HFF-Myc (cell line): ENCODE measurements around the gene FBXL20.
"Not testable (repeated sequence)": the region's sequence is repeated elsewhere in the genome, so short reads cannot be mapped to it uniquely, and the experiment has no call there.

Experiments
- DNase-seq: peaks from one replicate; pipeline ENCODE4 v3.0.0-alpha.2; 2011; ENCODE audit warnings: low read depth; ENCODE audit errors: extremely low read depth
- H3K4me3 ChIP-seq: replicated peaks from 2 replicates; pipeline ENCODE4 v1.5.1; 2011; ENCODE audit warnings: low read depth, mild to moderate bottlenecking, control low read depth, low read length
- TF ChIP-seq, protein P1 (sequence below): IDR thresholded peaks from 2 replicates; pipeline ENCODE4 v1.5.1; 2012; ENCODE audit warnings: mild to moderate bottlenecking, low read depth, low read length, control low read depth; ENCODE audit errors: missing control alignments

FBXL20 gene

DNA sequence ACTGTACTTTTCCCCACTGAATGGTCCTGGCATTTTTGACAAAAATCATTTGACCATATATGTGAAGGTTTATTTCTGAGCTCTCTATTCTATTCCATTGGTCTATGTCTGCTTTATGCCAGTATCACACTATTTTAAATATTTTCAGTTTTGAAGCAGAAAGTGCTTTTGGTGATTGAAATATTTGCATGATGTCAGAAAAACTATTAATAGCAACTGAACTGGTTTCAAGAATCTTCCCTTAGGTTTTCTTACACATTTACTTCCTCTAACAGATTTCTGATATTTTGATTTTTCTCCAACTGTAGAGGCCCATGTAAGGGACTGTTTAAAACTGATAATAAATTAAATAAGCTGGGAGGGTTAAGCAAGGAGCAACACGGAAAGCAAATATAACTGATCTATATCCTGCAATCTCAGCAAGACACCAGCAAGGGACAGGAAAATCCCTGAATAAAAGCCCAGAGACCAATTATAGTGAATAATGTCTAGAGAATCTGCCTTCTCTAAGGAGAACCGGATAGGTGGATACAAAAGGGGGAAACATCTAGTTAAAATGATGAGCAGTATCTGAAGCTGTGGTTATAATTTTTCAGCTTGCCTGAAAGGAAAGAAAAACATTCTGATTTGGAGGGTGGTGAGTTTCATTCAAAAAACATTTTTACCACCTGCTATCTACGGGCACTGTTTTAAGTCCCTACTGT, 94.8 kb downstream of the FBXL20 start:
- TF ChIP-seq, protein P1, sequence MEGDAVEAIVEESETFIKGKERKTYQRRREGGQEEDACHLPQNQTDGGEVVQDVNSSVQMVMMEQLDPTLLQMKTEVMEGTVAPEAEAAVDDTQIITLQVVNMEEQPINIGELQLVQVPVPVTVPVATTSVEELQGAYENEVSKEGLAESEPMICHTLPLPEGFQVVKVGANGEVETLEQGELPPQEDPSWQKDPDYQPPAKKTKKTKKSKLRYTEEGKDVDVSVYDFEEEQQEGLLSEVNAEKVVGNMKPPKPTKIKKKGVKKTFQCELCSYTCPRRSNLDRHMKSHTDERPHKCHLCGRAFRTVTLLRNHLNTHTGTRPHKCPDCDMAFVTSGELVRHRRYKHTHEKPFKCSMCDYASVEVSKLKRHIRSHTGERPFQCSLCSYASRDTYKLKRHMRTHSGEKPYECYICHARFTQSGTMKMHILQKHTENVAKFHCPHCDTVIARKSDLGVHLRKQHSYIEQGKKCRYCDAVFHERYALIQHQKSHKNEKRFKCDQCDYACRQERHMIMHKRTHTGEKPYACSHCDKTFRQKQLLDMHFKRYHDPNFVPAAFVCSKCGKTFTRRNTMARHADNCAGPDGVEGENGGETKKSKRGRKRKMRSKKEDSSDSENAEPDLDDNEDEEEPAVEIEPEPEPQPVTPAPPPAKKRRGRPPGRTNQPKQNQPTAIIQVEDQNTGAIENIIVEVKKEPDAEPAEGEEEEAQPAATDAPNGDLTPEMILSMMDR: no peak
- H3K4me3 ChIP-seq: no peak overlapping the region
- no peak for DNase-seq

DNA sequence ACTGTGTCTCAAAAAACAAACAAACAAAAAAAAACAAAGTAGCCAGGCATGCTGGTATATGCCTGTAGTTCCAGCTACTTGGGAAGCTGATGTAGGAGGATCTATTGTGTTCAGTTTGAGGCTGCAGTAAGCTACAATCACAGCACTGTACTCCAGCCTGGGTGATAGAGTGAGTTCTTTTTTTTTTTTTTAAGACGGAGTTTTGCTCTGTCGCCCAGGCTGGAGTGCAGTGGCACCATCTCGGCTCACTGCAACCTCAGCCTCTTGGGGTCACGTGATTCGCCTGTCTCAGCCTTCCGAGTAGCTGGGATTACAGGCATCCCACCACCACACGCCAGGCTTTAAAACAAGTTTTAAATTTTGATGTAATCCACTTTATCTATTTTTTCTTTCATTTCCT, 95.4 kb downstream of the FBXL20 start:
- H3K4me3 ChIP-seq: no peak overlapping the region
- TF ChIP-seq, protein P1: no peak

DNA sequence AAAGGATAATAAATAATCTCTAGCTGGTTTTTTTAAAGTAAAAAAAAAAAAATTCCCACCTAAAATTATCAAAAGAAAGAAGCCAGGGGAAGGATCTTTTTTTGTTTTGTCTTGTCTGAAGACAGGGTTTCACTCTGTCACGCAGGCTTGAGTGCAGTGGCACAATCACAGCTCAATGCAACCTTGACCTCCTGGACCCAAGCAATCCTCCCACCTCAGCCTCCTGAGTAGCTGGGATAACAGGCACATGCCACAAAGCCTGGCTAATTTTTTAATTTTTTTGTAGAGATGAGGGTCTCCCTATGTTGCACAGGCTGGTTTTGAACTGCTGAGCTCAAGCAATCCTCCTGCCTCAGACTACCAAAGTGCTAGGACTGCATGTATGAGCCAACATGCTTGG, 97.2 kb downstream of the FBXL20 start:
- TF ChIP-seq, protein P1: no peak
- no peak for DNase-seq
- no peak overlapping the region for H3K4me3 ChIP-seq

More for the DNA sequence above, 95.4 kb downstream of the FBXL20 start:
- no peak for DNase-seq

DNA sequence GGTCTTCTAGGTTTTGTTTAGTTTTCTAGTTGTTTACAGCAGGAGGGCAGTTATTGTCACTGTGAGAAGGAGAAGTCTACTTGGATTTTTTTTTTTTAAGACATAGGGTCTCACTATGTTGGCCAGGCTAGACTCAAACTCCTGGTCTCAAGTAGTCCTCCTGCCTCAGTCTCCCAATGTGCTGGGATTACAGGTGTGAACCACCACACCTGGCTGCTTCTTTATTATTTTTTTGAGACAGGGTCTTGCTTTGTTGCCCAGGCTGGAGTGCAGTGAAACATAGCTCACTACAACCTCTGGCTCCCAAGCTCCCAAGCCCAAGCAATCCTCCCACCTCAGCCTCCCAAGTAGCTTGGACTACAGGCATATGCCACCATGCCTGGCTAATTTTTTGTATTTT, 107.4 kb downstream of the FBXL20 start:
- DNase-seq: no peak

DNA sequence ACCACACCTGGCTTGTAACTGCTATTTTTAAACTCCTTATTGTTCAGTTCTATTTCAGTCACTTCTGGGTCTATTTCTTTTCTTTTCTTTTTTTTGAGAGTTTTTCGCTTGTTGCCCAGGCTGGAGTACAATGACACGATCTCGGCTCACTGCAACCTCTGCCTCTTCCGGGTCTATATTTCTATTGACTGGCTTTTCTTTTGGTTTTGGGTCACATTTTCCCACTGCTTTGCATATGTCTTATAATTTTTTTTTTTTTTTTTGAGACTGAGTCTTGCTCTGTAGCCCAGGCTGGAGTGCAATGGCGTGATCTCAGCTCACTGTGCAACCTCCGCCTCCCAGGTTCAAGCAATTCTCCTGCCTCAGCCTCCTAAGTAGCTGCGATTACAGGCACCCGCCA, 108.9 kb downstream of the FBXL20 start:
- not testable (repeated sequence) for DNase-seq, H3K4me3 ChIP-seq

More for the DNA sequence above, 107.4 kb downstream of the FBXL20 start:
- TF ChIP-seq, protein P1: no peak
- H3K4me3 ChIP-seq: no peak overlapping the region

DNA sequence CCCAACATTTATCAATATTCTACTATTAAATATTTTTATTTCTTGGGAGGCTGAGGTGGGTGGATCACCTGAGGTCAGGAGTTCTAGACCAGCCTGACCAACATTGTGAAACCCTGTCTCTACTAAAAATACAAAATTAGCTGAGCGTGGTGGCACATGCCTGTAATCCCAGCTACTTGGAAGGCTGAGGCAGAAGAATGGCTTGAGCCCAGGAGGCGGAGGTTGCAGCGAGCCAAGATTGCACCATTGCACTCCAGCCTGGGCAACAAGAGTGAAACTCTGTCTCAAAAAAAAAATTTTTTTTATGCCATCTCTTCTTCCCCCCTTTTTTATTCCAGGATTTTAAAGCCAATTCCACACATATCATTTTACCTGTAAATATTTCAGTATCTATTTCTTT, 114.9 kb downstream of the FBXL20 start:
- not testable (repeated sequence) for H3K4me3 ChIP-seq, DNase-seq

DNA sequence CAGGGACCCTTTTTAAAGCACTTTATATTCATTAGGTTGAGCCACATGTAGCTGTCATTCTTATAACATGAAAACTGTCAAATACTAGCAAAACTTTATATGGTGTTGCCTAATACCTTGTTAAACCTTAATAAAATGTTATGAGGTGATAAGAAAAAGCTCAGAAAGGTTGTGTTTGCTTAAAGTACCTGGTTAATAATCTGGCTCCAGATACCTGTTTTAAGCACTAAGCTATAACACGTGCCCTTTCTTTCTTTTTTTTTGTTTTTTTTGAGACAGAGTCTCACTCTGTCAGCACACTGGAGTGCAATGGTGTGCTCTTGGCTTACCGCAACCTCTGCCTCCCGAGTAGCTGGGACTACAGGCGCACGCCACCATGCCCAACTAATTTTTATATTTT, 116.7 kb downstream of the FBXL20 start:
- no peak for DNase-seq
- TF ChIP-seq, protein P1: no peak
- H3K4me3 ChIP-seq: no peak overlapping the region

DNA sequence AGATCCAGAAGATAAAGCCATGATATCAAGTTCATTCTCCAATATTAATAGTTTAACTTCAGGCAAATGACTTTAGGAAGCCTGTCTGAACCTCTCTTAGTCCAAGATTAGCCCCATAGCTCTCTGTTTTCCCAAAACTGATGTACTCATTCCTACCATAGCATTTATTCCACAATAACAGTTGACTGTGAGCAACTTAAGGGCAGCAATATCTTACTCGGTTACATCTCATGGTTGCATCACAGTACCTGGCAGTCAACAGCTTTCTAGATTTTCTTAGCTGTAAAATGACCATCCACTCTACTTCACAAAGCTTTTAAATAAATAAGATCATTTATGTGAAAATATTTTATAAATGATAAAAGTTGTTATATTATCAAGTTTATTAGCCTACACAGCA, 117.5 kb downstream of the FBXL20 start:
- TF ChIP-seq, protein P1: no peak
- DNase-seq: no peak
- H3K4me3 ChIP-seq: no peak overlapping the region
